K562 (cell line): ENCODE measurements around the gene RHEBL1. TPM values are rescaled to one million over a fixed set of nuclear protein-coding genes. Genes with fewer than 3 reads are reported as not detected.

ENCODE experiments used
- CREBBP ChIP-seq: IDR thresholded peaks from one replicate; pipeline ENCODE4 v1.6.1; 2012; ENCODE audit warnings: low read depth, mild to moderate bottlenecking, control low read depth, inconsistent platforms, low read length
- DNMT1 ChIP-seq: fragments of 450-650 bp; IDR thresholded peaks from 2 replicates; pipeline ENCODE4 v1.6.1; 2016; ENCODE audit warnings: antibody characterized with exemption, mild to moderate bottlenecking
- EHMT2 ChIP-seq: fragments of 450-650 bp; IDR thresholded peaks from 2 replicates; pipeline ENCODE4 v1.6.1; 2018; ENCODE audit warnings: antibody characterized with exemption
- FOXA3 ChIP-seq, 2 experiments: fragments of 450-650 bp in 1 of 2; sonication (generic) in 1 of 2; formaldehyde crosslinking; IDR thresholded peaks in 1 of 2; conservative IDR thresholded peaks in 1 of 2; 2 replicates each; pipeline versions ENCODE4 v1.4.0 to v1.8.0; 2020 to 2022; ENCODE audit warnings: mild to moderate bottlenecking in 2 of 2, missing genetic modification reagents in 1 of 2
- HNRNPH1 ChIP-seq: fragments of 200-400 bp; formaldehyde crosslinking; optimal IDR thresholded peaks from 2 replicates; pipeline ENCODE3; 2017; ENCODE audit warnings: low read depth, mild to moderate bottlenecking, low read length, moderate library complexity
- KLF16 ChIP-seq: IDR thresholded peaks from 2 replicates; pipeline ENCODE4 v1.6.1; 2016; ENCODE audit warnings: antibody characterized with exemption
- LARP7 ChIP-seq: fragments of 450-650 bp; IDR thresholded peaks from 2 replicates; pipeline ENCODE4 v1.6.1; 2016
- RBFOX2 ChIP-seq: fragments of 200-400 bp; formaldehyde crosslinking; IDR thresholded peaks from 2 replicates; pipeline ENCODE4 v1.6.1; 2017; ENCODE audit warnings: low read depth, mild to moderate bottlenecking, low read length, moderate library complexity
- SMAD1 ChIP-seq: fragments of 150-350 bp; IDR thresholded peaks from 2 replicates; pipeline ENCODE4 v1.6.1; 2014; ENCODE audit warnings: low read length, low read depth; ENCODE audit not compliant: partially characterized antibody
- SPI1 ChIP-seq: IDR thresholded peaks from 2 replicates; pipeline ENCODE4 v1.6.1; 2011; ENCODE audit warnings: low read depth, low read length, control low read depth, borderline replicate concordance
- TAF1 ChIP-seq: IDR thresholded peaks from 2 replicates; pipeline ENCODE4 v1.6.1; 2011; ENCODE audit warnings: mild to moderate bottlenecking, low read length, moderate library complexity; ENCODE audit not compliant: insufficient read depth, control insufficient read depth, severe bottlenecking; ENCODE audit errors: extremely low read depth
- TBL1XR1 ChIP-seq, 2 experiments: IDR thresholded peaks; 2 replicates each; pipeline ENCODE4 v1.6.1; 2012; ENCODE audit warnings: improper control_type of control experiment in 2 of 2, low read length in 2 of 2, mild to moderate bottlenecking in 1 of 2
- TEAD1 ChIP-seq, 2 experiments: fragments of 450-650 bp in 1 of 2; sonication (generic) in 1 of 2; formaldehyde crosslinking; IDR thresholded peaks; 2 replicates each; pipeline versions ENCODE4 v1.4.0 to v1.8.0; 2020 to 2022; ENCODE audit warnings: mild to moderate bottlenecking in 2 of 2, missing genetic modification reagents in 1 of 2
- ZNF384 ChIP-seq: IDR thresholded peaks from 2 replicates; pipeline ENCODE4 v1.6.1; 2012; ENCODE audit warnings: low read depth, low read length, improper control_type of control experiment
- polyA plus RNA-seq, 8 experiments: library from polyadenylated mRNA; depleted of rRNA in 4 of 8; stranded (reverse) in 5 of 8; unstranded in 3 of 8; fragments of >200 nt; fragmentation: Nextera tagmentation in 2 of 8; fragmentation: Illumina TruSeq in 1 of 8; extraction: Ambion mirVana in 2 of 8; extraction: Trizol in 1 of 8; gene quantifications; 2 replicates each; pipeline versions ENCODE4 v1.2.1 to v1.2.3, GENCODE V29; 2011 to 2014; ENCODE audit warnings: inconsistent platforms in 1 of 8, missing spikeins in 1 of 8
- total RNA-seq, 7 experiments: library from RNA; depleted of rRNA in 6 of 7; stranded (reverse); fragments of >200 nt in 6 of 7; fragmentation: Illumina TruSeq in 2 of 7; extraction: Trizol in 2 of 7; gene quantifications; 2 replicates each; pipeline versions ENCODE4 v1.2.1 to v1.2.3, GENCODE V29; 2011 to 2021; ENCODE audit warnings: low replicate concordance in 1 of 7
- TF ChIP-seq, protein P1 (sequence below): IDR thresholded peaks from 2 replicates; pipeline ENCODE4 v1.6.1; 2016; ENCODE audit warnings: missing genetic modification characterization, missing compliant biosample characterization
- TF ChIP-seq, protein P2 (sequence below): fragments of 250-450 bp; sonication (Bioruptor Pico); IDR thresholded peaks from 2 replicates; pipeline ENCODE4 v1.8.0; 2021; ENCODE audit warnings: borderline replicate concordance, mild to moderate bottlenecking, moderate library complexity; ENCODE audit not compliant: poor library complexity, severe bottlenecking
- TF ChIP-seq, protein P3 (sequence below): fragments of 250-450 bp; sonication (Bioruptor Pico); IDR thresholded peaks from 2 replicates; pipeline ENCODE4 v1.8.0; 2021; ENCODE audit warnings: mild to moderate bottlenecking, moderate library complexity
- TF ChIP-seq, protein P4 (sequence below): fragments of 450-650 bp; IDR thresholded peaks from 2 replicates; pipeline ENCODE4 v1.6.1; 2016; ENCODE audit warnings: antibody characterized with exemption
- TF ChIP-seq, protein P5 (sequence below): fragments of 450-650 bp; IDR thresholded peaks from 2 replicates; pipeline ENCODE4 v1.6.1; 2017; ENCODE audit warnings: mild to moderate bottlenecking, moderate library complexity

The RHEBL1 gene
- total and polyA plus RNA-seq, 9 of the 15 experiments (the other 6 are each of a cell fraction or from before 2014, with no cell fraction given): 4.3 to 36.1 (median 8.2) TPM

DNA sequence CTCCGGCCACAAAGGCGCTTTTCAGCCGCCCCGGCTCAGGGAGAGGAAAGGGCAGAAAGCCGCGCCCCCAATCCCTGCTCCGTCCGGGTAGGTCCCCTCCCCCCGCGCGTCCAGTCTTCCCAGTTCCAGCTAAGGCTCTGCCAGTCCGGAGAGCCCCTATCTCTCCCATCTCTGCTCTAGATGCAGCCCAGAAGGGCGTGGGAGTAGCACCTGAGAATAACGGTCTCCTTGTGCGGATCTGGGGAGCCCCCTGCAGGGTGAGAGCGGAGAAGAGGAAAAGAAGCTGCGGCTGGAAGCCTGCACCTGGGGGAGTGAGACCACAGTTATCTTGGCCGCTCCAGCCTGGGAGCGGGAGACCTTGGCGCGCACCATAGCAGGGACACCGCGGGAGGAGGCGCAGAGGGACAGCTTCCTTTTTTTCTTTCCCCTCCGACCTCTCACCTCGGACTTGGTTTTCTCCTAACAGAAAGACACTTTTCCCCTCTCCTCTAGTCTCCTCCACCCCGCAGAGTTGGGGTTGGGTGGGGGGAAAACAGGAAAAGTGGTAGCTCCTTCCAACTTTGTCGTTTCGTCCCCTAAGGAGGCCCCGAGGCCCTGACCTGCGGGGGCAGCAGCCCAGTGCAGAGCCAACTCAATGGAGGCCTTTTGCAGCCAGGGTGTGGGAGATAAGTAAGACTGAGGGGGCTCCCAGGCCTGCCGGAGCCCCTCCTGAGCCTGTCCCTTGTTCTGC lies 22.5 kb upstream of the RHEBL1 start (continued):
- TF ChIP-seq, protein P1, sequence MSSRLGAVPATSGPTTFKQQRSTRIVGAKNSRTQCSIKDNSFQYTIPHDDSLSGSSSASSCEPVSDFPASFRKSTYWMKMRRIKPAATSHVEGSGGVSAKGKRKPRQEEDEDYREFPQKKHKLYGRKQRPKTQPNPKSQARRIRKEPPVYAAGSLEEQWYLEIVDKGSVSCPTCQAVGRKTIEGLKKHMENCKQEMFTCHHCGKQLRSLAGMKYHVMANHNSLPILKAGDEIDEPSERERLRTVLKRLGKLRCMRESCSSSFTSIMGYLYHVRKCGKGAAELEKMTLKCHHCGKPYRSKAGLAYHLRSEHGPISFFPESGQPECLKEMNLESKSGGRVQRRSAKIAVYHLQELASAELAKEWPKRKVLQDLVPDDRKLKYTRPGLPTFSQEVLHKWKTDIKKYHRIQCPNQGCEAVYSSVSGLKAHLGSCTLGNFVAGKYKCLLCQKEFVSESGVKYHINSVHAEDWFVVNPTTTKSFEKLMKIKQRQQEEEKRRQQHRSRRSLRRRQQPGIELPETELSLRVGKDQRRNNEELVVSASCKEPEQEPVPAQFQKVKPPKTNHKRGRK (tag): 0 out of 2 replicates have a peak, but pooled peaks have one; percentile 25
- TF ChIP-seq RBFOX2: peak; percentile 83
- peak in 1 of 2 experiments; percentile 55; a peak in 1 of 4 replicates for TF ChIP-seq FOXA3 (CRISPR knock-in tag; conservative IDR thresholded peaks at IDR 0.05 in 1 of 2, IDR thresholded peaks at IDR 0.05 in 1 of 2)
- TF ChIP-seq, protein P2, sequence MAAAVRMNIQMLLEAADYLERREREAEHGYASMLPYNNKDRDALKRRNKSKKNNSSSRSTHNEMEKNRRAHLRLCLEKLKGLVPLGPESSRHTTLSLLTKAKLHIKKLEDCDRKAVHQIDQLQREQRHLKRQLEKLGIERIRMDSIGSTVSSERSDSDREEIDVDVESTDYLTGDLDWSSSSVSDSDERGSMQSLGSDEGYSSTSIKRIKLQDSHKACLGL: no peak
- TF ChIP-seq TEAD1 (CRISPR knock-in tag; IDR thresholded peaks at IDR 0.05): peak; percentile 23 to 91; a peak in 2 of 4 replicates
- TF ChIP-seq, protein P3, sequence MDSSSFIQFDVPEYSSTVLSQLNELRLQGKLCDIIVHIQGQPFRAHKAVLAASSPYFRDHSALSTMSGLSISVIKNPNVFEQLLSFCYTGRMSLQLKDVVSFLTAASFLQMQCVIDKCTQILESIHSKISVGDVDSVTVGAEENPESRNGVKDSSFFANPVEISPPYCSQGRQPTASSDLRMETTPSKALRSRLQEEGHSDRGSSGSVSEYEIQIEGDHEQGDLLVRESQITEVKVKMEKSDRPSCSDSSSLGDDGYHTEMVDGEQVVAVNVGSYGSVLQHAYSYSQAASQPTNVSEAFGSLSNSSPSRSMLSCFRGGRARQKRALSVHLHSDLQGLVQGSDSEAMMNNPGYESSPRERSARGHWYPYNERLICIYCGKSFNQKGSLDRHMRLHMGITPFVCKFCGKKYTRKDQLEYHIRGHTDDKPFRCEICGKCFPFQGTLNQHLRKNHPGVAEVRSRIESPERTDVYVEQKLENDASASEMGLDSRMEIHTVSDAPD (CRISPR knock-in tag): no peak
- TF ChIP-seq HNRNPH1: no peak
- TF ChIP-seq SMAD1: peak; percentile 37
- TF ChIP-seq CREBBP: no peak
- no peak for TF ChIP-seq LARP7
- peak; percentile 61 for TF ChIP-seq TAF1
- peak; percentile 82 for TF ChIP-seq ZNF384
- TF ChIP-seq KLF16: peak; percentile 96
- TF ChIP-seq, protein P4, sequence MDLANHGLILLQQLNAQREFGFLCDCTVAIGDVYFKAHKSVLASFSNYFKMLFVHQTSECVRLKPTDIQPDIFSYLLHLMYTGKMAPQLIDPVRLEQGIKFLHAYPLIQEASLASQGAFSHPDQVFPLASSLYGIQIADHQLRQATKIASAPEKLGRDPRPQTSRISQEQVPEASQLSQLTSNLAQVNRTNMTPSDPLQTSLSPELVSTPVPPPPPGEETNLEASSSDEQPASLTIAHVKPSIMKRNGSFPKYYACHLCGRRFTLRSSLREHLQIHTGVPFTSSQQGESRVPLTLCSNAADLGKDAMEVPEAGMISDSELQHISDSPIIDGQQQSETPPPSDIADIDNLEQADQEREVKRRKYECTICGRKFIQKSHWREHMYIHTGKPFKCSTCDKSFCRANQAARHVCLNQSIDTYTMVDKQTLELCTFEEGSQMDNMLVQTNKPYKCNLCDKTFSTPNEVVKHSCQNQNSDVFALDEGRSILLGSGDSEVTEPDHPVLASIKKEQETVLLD: peak; percentile 77; the same call in 1 of the 2 replicates
- no peak for TF ChIP-seq EHMT2
- TF ChIP-seq, protein P5, sequence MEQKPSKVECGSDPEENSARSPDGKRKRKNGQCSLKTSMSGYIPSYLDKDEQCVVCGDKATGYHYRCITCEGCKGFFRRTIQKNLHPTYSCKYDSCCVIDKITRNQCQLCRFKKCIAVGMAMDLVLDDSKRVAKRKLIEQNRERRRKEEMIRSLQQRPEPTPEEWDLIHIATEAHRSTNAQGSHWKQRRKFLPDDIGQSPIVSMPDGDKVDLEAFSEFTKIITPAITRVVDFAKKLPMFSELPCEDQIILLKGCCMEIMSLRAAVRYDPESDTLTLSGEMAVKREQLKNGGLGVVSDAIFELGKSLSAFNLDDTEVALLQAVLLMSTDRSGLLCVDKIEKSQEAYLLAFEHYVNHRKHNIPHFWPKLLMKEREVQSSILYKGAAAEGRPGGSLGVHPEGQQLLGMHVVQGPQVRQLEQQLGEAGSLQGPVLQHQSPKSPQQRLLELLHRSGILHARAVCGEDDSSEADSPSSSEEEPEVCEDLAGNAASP: no peak
- peak; percentile 78 to 81; a peak in 3 of 4 replicates for TF ChIP-seq TBL1XR1 (IDR thresholded peaks at IDR 0.05; ENCODE audit: low read length in 2 of 2)
- TF ChIP-seq SPI1: peak; percentile 18; the same call in 1 of the 2 replicates
- TF ChIP-seq DNMT1: no peak
